Brain pericyte (primary cell): ENCODE data around the gene KIAA0232.
"Not testable (repeated sequence)": the region's sequence is repeated elsewhere in the genome, so short reads cannot be mapped to it uniquely, and the experiment has no call there.

Source experiments
- DNase-seq: peaks from one replicate; pipeline ENCODE4 v3.0.0-alpha.2; 2012; ENCODE audit warnings: low read depth, low spot score

KIAA0232 gene

GRCh38 chr4:6900181-6900812 is 117.8 kb downstream of the KIAA0232 start:
- no peak for DNase-seq

- DNase-seq: no peak
Observed at GRCh38 chr4:6900956-6901355, 118.4 kb downstream of the KIAA0232 start.

GRCh38 chr4:6901669-6902317 is 119.3 kb downstream of the KIAA0232 start:
- no peak for DNase-seq

DNA sequence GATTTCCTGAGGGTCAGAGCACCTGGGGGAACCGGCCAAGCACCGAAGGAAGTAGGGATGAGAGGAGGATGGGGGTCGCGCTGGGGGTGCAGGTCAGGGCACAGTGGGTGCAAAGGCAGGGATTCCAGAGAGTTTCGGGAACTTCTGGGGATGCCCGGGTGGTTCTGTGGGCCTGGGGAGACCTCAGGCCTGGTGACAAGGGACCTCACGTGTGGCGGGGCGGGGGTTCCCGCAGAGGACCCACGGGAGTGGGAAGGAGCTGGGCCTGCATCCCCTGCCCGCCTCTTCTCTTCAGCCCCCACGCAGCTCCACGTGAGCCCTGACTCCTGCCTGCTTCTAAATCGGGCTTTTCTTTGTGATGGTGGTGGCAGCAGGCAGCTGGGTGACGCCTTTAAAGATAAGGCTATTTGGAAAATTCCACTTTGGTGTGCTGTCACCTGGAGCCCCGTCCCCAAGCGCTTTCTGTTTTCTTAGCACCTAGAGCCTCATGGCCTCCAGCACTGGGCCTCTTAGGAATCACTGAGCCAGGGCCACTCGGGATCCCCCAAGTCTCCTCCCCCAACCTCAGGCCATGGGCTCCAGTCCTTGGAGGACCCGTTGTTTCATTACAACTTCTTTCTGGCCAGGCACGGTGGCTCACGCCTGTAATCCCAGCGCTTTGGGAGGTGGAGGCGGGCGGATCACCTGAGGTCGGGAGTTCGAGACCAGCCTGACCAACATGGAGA is 120.0 kb downstream of the KIAA0232 start:
- DNase-seq: no peak

DNA sequence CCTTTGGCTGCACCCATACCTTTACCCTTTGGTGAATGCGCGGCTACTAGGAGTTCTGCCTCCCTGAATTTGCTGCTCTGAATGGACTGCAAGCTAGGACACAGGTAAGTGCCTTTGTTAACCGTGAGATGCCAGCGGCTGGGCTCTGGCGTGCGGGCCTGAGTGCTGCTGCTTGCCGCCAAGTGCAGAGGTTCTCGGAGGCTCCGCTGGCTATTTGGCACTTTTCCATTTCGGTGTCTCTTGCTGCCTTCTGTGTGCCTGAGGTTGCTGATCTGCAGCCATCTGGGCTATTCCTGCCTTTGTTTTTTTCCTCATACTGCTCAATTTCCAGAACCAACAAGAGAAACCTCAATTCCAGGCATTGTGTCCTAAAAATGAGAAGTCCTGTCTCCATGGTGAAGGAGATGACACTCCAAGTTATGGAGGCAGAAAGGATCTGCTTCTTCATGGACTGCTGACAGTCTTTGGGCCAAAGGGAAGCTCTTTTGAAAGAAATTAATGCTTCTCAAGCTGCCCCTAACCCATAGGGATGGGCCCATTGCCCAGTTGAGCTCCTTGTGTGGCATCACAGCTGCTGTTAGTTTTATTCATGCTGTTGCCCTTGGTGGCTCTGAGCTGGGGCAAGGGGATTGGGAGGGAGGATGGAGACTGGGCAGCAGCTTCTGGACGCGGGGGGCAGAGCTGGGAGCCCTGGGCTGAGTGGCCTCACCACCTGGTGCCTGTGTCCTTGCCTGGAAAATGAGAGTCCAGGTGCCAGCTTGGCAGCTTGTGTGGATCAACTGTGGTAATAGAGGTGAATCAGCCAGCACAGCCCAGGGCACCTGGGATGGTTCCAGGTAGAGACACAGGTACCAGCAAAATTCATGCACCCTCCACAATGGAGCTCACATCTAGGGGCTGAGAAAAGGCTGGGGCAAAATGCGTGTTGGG is 123.3 kb downstream of the KIAA0232 start:
- DNase-seq: no peak

GRCh38 chr4:6906486-6906885 is 124.0 kb downstream of the KIAA0232 start:
- DNase-seq: not testable (repeated sequence)

GRCh38 chr4:6907658-6908191 is 125.2 kb downstream of the KIAA0232 start:
- no peak for DNase-seq

DNA sequence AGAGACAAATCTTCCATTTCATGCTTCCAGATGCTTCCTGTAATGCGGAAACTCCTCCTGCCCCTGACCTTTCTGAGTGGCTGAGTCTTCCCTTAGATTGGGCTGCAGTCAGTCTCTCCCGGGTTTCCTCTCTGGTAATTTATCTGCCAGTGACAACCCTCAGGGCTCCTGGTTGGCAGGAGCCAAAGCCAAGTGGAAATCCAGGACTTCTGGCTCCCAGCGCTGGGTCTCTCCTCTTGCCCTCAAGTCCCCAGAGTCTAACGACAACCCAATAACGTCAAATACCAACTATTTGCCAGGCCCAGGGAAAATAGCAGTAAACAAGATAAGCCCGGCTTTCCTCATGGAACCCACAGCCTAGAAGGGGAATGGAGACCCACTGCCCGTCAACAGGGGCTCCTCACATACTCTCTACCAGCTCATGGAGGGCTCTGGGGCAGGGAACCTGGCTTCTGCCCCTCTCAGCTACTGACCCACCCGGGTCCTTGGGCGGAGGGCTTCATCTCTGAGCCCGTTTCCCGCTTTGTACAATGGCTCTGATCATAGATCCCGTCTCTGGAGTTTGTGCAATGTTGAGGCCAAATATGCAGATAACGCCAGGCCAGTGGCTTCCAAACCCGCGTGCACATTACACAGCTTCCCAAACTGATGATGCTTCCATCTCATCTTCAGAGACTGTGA is 126.0 kb downstream of the KIAA0232 start:
- DNase-seq: no peak

DNA sequence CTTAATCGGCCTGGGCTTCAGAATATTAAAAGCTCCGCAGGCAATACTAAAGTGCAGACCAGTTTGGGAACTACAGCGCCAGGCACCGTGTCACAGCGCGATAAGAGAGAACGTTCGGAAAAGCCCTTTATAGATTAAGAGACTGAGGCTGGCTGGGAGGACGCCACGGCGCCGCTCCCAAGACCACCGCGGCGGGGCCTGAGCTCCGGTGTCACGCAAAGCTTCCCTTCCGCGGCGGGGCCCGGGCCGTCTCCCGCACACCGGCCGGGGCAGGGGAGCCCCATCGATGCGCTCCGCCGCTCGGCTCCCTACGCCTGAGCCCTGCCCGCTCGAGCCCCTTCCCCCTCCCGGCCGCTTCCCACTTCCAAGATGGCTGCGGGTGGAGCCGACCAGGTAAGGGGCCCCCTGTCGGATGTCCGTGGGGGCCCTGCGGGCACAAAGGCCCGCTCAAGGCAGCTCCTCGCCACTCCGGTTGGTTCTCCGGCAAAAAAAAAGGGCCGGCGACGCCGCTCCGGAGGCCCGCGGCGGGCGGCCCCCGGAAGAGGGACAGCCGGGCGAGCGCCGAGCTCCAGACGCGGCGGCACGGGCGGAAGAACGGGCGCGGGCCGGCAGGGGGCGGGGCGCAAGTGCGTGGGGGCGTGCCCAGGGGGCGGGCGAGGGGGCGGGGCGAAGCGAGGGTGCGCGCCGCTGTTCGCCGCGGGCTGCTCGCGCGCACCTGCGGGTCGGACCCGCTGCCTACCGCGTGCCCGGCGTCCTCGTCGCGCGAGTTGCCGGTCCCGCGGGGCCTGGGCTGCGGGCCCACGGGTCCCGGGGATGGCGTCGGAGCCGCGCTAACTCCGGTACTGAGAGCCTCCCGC is 126.8 kb downstream of the KIAA0232 start, which contains the start of gene TBC1D14:
Gene TBC1D14, plus strand, starts transcription at position 714 of the 857 bp plus-strand sequence. CDS start 13,564 bp downstream, outside the sequence.
- peak; percentile 50 for DNase-seq

DNA sequence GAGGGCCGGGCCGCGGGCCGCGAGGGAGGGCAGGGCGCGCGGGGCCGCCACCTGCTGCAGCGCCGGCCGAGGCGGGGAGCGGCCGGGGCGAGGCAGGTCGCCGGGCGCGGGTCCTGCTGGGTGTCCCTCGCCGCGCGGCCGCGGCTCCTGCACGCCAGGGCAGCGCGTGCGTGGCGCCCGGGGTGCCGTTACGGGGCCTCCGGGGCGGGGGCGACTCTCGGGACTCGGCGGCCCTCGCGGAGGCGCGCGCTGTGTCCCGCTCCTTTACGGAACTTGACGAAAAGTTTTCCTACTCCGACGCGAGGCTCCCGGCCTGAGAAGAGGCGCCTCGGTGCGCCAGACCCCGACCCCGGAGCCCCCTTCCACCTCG is 127.4 kb downstream of the KIAA0232 start:
- no peak for DNase-seq

GRCh38 chr4:6910340-6910959 is 127.9 kb downstream of the KIAA0232 start:
- no peak for DNase-seq

DNA sequence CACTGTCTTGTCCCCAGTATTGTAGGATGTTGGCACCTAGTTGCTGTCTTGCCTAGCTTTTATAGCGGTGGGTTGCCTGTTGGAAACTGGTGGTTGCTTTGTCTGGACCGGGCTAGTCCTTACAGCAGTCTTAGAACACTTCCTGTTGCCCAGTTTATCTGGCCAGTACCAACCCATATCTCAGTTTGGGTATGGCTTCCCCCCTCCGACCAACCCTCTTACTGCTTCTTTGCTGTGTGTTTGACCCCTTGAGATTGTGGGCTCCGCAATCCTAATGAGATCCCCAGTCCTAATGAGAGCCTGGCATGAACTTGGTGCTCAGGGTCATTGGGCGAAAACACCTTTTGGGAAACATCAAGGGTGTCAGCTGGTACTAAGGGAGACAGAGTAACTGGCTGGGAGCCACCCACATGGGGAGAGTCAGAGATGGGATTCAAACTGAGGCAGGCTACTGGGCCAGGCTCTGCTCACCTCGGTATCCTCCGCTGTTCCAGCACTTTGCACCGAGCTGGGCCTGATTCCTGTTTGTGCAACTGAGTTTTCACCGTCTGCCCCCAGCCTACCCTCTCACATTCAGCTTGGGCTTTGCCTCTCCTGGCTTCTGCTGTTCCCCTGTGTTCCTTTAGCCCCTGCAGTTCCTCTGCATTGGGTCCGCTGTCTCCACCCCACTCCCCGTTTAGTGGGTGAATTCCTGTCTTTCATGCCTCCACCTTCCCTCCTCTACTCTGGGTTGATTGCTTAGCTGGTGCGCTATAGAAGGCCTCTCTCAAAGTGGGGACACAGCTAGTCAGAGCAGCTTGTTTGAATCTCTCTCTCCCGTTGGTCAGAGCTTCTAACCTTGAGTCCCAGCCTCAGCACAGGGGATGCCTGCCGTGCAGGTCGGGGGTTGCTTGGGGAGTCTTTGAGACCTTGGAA is 128.7 kb downstream of the KIAA0232 start:
- no peak for DNase-seq

GRCh38 chr4:6911917-6912316 is 129.4 kb downstream of the KIAA0232 start:
- not testable (repeated sequence) for DNase-seq

DNA sequence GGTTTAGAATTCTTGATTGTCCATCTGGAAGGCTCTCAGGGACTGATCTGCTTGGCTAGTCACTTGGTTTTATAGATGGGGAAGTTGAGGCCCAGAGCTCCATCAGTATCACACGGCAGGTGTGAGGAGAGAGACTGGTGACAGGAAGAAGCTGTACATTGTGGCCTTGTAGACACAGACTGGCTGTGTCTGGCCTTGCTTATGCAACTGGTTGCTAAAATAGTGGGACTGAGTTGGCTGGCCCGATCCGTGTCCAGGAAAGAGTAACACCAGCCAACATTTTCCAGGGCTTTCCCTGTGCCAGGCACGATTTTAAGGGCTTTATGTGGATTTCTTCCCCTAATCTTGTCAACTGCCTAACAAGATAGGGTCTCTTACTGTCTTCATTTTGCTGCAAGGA is 129.9 kb downstream of the KIAA0232 start:
- DNase-seq: no peak

- DNase-seq: no peak
Observed at GRCh38 chr4:6913350-6913905, 130.9 kb downstream of the KIAA0232 start.

- no peak for DNase-seq
Observed at GRCh38 chr4:6914448-6914847, 131.9 kb downstream of the KIAA0232 start.

DNA sequence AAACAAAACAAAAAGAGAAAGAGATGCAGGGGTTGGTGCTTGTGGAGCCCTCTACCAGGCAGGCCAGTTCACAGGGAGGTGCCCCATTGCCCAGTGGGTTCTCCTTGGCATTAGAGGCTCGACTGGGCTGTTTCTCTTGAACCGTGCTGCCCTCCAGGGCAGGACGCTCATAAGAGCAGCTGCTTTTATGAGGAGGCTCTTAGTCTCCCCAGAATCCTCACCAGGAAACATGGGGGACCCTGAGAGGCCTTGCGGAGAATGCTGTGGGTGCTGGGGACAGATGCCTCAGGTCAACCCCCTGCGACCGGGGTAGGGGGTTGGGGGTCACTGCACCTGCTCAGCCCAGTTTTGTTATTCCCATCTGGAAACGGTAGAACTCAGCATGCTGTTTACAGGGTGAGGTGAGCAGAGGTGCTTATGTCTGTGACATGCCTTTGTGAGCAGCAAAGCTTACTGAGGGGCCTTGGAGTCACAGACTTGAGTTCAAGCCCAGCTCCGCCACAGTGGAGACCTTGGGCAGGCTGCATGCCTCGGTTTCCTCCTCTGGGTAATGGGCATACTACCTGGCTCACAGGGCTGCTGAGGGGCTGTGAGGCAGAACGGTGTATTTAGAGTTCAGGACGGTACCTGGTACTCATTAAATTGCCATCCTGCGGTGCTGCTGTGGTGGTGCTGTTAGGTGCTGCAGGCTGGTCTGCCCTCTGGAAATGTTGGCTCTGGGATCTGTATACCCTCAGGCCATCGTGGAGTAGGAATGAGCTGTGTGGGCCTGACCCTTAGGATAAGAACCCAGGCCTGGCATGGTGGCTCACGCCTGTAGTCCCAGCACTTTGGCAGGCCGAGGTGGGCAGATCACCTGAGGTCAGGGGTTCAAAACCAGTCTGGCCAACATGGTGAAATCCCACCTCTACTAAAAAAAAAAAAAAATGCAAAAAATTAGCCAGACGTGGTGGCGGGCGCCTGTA is 132.8 kb downstream of the KIAA0232 start:
- no peak for DNase-seq
